H1 (cell line): ENCODE measurements around the gene PHACTR2. TPM values are rescaled to one million over a fixed set of nuclear protein-coding genes. Genes with fewer than 3 reads are reported as not detected.

Experiments
- CTCF ChIA-PET: fragments of 300-600 bp; sonication (Branson Sonifier 250); formaldehyde crosslinking; loops from one replicate; lab custom pipeline; 2021; ENCODE audit not compliant: partially characterized antibody; lab: Charles Lee
- POLR2A ChIA-PET: fragments of 300-600 bp; sonication (Branson Sonifier 250); formaldehyde crosslinking; loops from one replicate; lab custom pipeline; 2021; ENCODE audit warnings: inconsistent platforms; ENCODE audit not compliant: partially characterized antibody; lab: Charles Lee
- DNase-seq, 2 experiments: peaks; one replicate each; pipeline versions ENCODE4 v3.0.0 to v3.0.0-alpha.2; 2010 to 2022; ENCODE audit warnings: low spot score in 2 of 2, low read depth in 1 of 2, mixed read lengths in 1 of 2
- FAIRE-seq: peaks from 2 replicates; lab custom pipeline; 2011; peaks lifted over from hg19 to GRCh38; lab: Jason Lieb, UNC
- H2AFZ ChIP-seq: 2 replicates; pipeline ENCODE4 v1.8.1; 2012; ENCODE audit warnings: low read length, inconsistent platforms
- H2AK5ac ChIP-seq: 2 replicates; pipeline ENCODE4 v1.6.1; 2013; ENCODE audit warnings: low read depth, low read length
- H2BK120ac ChIP-seq: replicated peaks from 2 replicates; pipeline ENCODE3; 2013; ENCODE audit warnings: low read depth, low read length, inconsistent platforms
- H2BK12ac ChIP-seq: 2 replicates; pipeline ENCODE4 v1.6.1; 2013; ENCODE audit warnings: low read depth, low read length
- H2BK15ac ChIP-seq: 2 replicates; pipeline ENCODE4 v1.6.1; 2013; ENCODE audit warnings: low read length
- H2BK20ac ChIP-seq: 2 replicates; pipeline ENCODE4 v1.6.1; 2013; ENCODE audit warnings: low read length
- H2BK5ac ChIP-seq: 2 replicates; pipeline ENCODE4 v1.6.1; 2013; ENCODE audit warnings: low read depth, low read length
- H3K14ac ChIP-seq: 2 replicates; pipeline ENCODE4 v1.6.1; 2013; ENCODE audit warnings: inconsistent platforms; ENCODE audit not compliant: insufficient read length
- H3K18ac ChIP-seq: 2 replicates; pipeline ENCODE4 v1.6.1; 2013; ENCODE audit warnings: low read length; ENCODE audit errors: extremely low read depth
- H3K23ac ChIP-seq: 2 replicates; pipeline ENCODE4 v1.6.1; 2013; ENCODE audit warnings: inconsistent platforms; ENCODE audit not compliant: insufficient read length
- H3K23me2 ChIP-seq: 2 replicates; pipeline ENCODE4 v1.6.1; 2013; ENCODE audit warnings: low read depth, low read length
- H3K27ac ChIP-seq: 2 replicates; pipeline ENCODE4 v1.6.1; 2011; ENCODE audit warnings: low read depth, low read length, inconsistent platforms
- H3K27me3 ChIP-seq, 4 experiments: replicated peaks in 1 of 4; 1 replicate in 1 of 4; 2 replicates in 3 of 4; pipeline versions ENCODE4 v1.6.1 to v1.8.1; 2011 to 2013; ENCODE audit warnings: low read length in 3 of 4, mild to moderate bottlenecking in 3 of 4, inconsistent platforms in 2 of 4, mixed read lengths in 2 of 4, moderate library complexity in 1 of 4; ENCODE audit not compliant: control insufficient read depth in 3 of 4, insufficient read depth in 3 of 4; ENCODE audit errors: extremely low read depth in 1 of 4
- H3K36me3 ChIP-seq, 4 experiments: 2 replicates each; pipeline versions ENCODE4 v1.6.1 to v1.8.1; 2011 to 2013; ENCODE audit warnings: mild to moderate bottlenecking in 4 of 4, low read length in 3 of 4, moderate library complexity in 2 of 4, control low read depth in 1 of 4, inconsistent platforms in 1 of 4; ENCODE audit not compliant: insufficient read depth in 4 of 4, control insufficient read depth in 2 of 4
- H3K4ac ChIP-seq: replicated peaks from 2 replicates; pipeline ENCODE3; 2013; ENCODE audit warnings: low read length, low read depth, mixed read lengths, inconsistent platforms; ENCODE audit not compliant: insufficient read length
- H3K4me1 ChIP-seq, 4 experiments: replicated peaks in 1 of 4; 1 replicate in 1 of 4; 2 replicates in 3 of 4; pipeline versions ENCODE4 v1.6.1 to v1.8.1; 2011 to 2013; ENCODE audit warnings: low read length in 3 of 4, inconsistent platforms in 2 of 4, mixed read lengths in 1 of 4; ENCODE audit not compliant: insufficient read depth in 4 of 4, control insufficient read depth in 3 of 4
- H3K4me2 ChIP-seq, 2 experiments: 2 replicates each; pipeline versions ENCODE4 v1.6.1 to v1.8.1; 2011 to 2013; ENCODE audit warnings: low read depth in 2 of 2, low read length in 2 of 2, control low read depth in 1 of 2, inconsistent platforms in 1 of 2, mild to moderate bottlenecking in 1 of 2; ENCODE audit not compliant: insufficient read depth in 1 of 2
- H3K4me3 ChIP-seq, 4 experiments: fragments of 200-600, 300-600 bp in 1 of 4; sonication (generic), shearing (Covaris generic), sonication (Bioruptor Twin) in 1 of 4; 2 replicates each; pipeline versions ENCODE4 v1.5.1 to v1.8.1; 2011 to 2016; ENCODE audit warnings: low read length in 4 of 4, low read depth in 3 of 4, control low read depth in 2 of 4, inconsistent platforms in 2 of 4, mild to moderate bottlenecking in 2 of 4, mixed read lengths in 1 of 4, moderate library complexity in 1 of 4; ENCODE audit not compliant: insufficient read depth in 2 of 4; ENCODE audit errors: extremely low read depth in 1 of 4
- H3K56ac ChIP-seq: replicated peaks from 2 replicates; pipeline ENCODE3; 2013; ENCODE audit warnings: low read depth, mild to moderate bottlenecking, mixed read lengths, low read length, inconsistent platforms; ENCODE audit not compliant: insufficient read length
- H3K79me1 ChIP-seq: 2 replicates; pipeline ENCODE4 v1.6.1; 2013; ENCODE audit warnings: low read depth, low read length, control low read depth
- H3K79me2 ChIP-seq, 2 experiments: 2 replicates each; pipeline versions ENCODE4 v1.6.1 to v1.8.1; 2012 to 2013; ENCODE audit warnings: low read length in 2 of 2, mild to moderate bottlenecking in 2 of 2, inconsistent platforms in 1 of 2; ENCODE audit not compliant: insufficient read depth in 2 of 2, control insufficient read depth in 1 of 2
- H3K9ac ChIP-seq, 4 experiments: replicated peaks in 1 of 4; 1 replicate in 1 of 4; 2 replicates in 3 of 4; pipeline versions ENCODE4 v1.6.1 to v1.8.1; 2011 to 2013; ENCODE audit warnings: low read depth in 3 of 4, low read length in 3 of 4, control low read depth in 2 of 4, mild to moderate bottlenecking in 2 of 4, moderate library complexity in 2 of 4, inconsistent platforms in 1 of 4; ENCODE audit errors: extremely low read depth in 1 of 4
- H3K9me3 ChIP-seq, 2 experiments: 2 replicates each; pipeline versions ENCODE4 v1.6.1 to v1.8.1; 2012 to 2013; ENCODE audit warnings: mild to moderate bottlenecking in 2 of 2, moderate library complexity in 2 of 2, control low read depth in 1 of 2, inconsistent platforms in 1 of 2, low read depth in 1 of 2, low read length in 1 of 2, mixed read lengths in 1 of 2; ENCODE audit not compliant: insufficient read depth in 2 of 2
- H4K20me1 ChIP-seq, 2 experiments: replicated peaks in 1 of 2; 2 replicates each; pipeline versions ENCODE3 to v1.8.1; 2011 to 2013; ENCODE audit warnings: inconsistent platforms in 2 of 2, low read length in 2 of 2, mild to moderate bottlenecking in 1 of 2; ENCODE audit not compliant: insufficient read depth in 2 of 2, control insufficient read depth in 1 of 2
- H4K5ac ChIP-seq: 2 replicates; pipeline ENCODE4 v1.6.1; 2013; ENCODE audit warnings: low read length, low read depth, mixed read lengths, inconsistent platforms; ENCODE audit not compliant: insufficient read length
- H4K8ac ChIP-seq: 2 replicates; pipeline ENCODE4 v1.8.0; 2013; ENCODE audit warnings: mild to moderate bottlenecking, moderate library complexity, low read length, inconsistent platforms; ENCODE audit not compliant: insufficient read depth; ENCODE audit errors: extremely low read depth
- H4K91ac ChIP-seq: replicated peaks from 2 replicates; pipeline ENCODE3; 2013; ENCODE audit warnings: low read length, mixed read lengths, inconsistent platforms; ENCODE audit not compliant: insufficient read length
- CTCF ChIP-seq, 3 experiments: IDR thresholded peaks; 1 replicate in 2 of 3; 2 replicates in 1 of 3; pipeline versions ENCODE4 v1.5.1 to v1.6.1; 2011; ENCODE audit warnings: low read length in 3 of 3, mild to moderate bottlenecking in 3 of 3, inconsistent platforms in 2 of 3, low read depth in 1 of 3, moderate library complexity in 1 of 3; ENCODE audit not compliant: insufficient read depth in 1 of 3; ENCODE audit errors: control extremely low read depth in 1 of 3
- GTF2F1 ChIP-seq: IDR thresholded peaks from 2 replicates; pipeline ENCODE4 v1.6.1; 2012; ENCODE audit warnings: low read depth, low read length, improper control_type of control experiment, borderline replicate concordance
- MAFK ChIP-seq: IDR thresholded peaks from 2 replicates; pipeline ENCODE4 v1.6.1; 2012; ENCODE audit warnings: low read depth, mild to moderate bottlenecking, improper control_type of control experiment, low read length
- POLR2AphosphoS5 ChIP-seq: IDR thresholded peaks from 2 replicates; pipeline ENCODE4 v1.6.1; 2011; ENCODE audit warnings: low read depth, low read length
- RAD21 ChIP-seq, 2 experiments: IDR thresholded peaks in 1 of 2; conservative IDR thresholded peaks in 1 of 2; 2 replicates each; pipeline ENCODE4 v1.6.1; 2011; ENCODE audit warnings: low read depth in 2 of 2, low read length in 2 of 2, improper control_type of control experiment in 1 of 2, inconsistent platforms in 1 of 2, mild to moderate bottlenecking in 1 of 2, moderate library complexity in 1 of 2
- RBBP5 ChIP-seq: IDR thresholded peaks from 2 replicates; pipeline ENCODE4 v1.7.1; 2012; ENCODE audit warnings: low read depth, mild to moderate bottlenecking, inconsistent platforms, low read length, moderate library complexity, borderline replicate concordance
- WGBS, 2 experiments: shearing (Covaris generic) in 1 of 2; methylation state at CpG; one replicate each; pipeline versions ENCODE4 v1.1.6 to v1.1.7; 2013 to 2015; ENCODE audit warnings: low lambda C conversion rate in 2 of 2, mixed read lengths in 2 of 2, inconsistent platforms in 1 of 2, low coverage in 1 of 2, missing lambda C conversion rate in 1 of 2; ENCODE audit not compliant: insufficient replicate concordance in 2 of 2, insufficient coverage in 1 of 2, insufficient read length in 1 of 2; ENCODE audit errors: extremely low coverage in 1 of 2, missing lambda C conversion rate in 1 of 2; 5-methylcytosine and 5-hydroxymethylcytosine counted together
- polyA plus RNA-seq, 7 experiments: library from polyadenylated mRNA; depleted of rRNA in 3 of 7; stranded (reverse) in 5 of 7; unstranded in 2 of 7; fragments of >200 nt in 5 of 7; fragments of 200-250 nt in 2 of 7; gene quantifications; 1 replicate in 5 of 7; 2 replicates in 1 of 7; 4 replicates in 1 of 7; pipeline versions ENCODE4 v1.2.1 to v1.2.3, GENCODE V29; 2011 to 2013; ENCODE audit warnings: missing spikeins in 2 of 7, mixed read lengths in 2 of 7
- total RNA-seq: library from RNA; stranded (reverse); fragmentation: NEBNext Ultra II Directional; extraction: Animal tissue kit (Norgen Biotek cat#: 25700); gene quantifications from 2 replicates; pipeline ENCODE4 v1.2.1, GENCODE V29; 2021

The PHACTR2 gene
- total and polyA plus RNA-seq, 2 of the 8 experiments (the other 6 are each of a cell fraction or from before 2014, with no cell fraction given): 16.9 to 131 TPM

GRCh38 chr6:143698759-143699429, 21.1 kb downstream of the PHACTR2 start:
- Histone ChIP-seq H4K20me1 (no peaks in the 10 kb centered on the region), H3K36me3 (no peaks in the 10 kb centered on the region; a peak in 2 of 8 replicates), H2BK12ac (no peak overlapping the region), H3K4me2 (no peak overlapping the region), H2BK120ac (no peak overlapping the region), H3K4me3 (no peak overlapping the region), H2BK5ac (no peak overlapping the region; the same call in 1 of the 2 replicates), H3K56ac (no peak overlapping the region), H3K23me2 (no peaks in the 10 kb centered on the region; the same call in 1 of the 2 replicates), H4K5ac (no peak overlapping the region), H3K18ac (no peak overlapping the region), H3K4ac (no peak overlapping the region), H3K9me3 (0 out of 4 replicates have a peak, but pooled peaks cover 0 to 4% of the 10 kb centered on the region in 2 experiments), H3K79me2 (peaks cover 3 to 97% of the 10 kb centered on the region in 2 experiments; a peak in 3 of 4 replicates), H3K79me1 (peaks cover 3% of the 10 kb centered on the region; the same call in 1 of the 2 replicates), H3K14ac (no peak overlapping the region), H4K8ac (no peak overlapping the region), H2BK20ac (no peak overlapping the region), H2AK5ac (no peak overlapping the region), H3K27me3 (no peaks in the 10 kb centered on the region), H3K4me1 (peaks cover 0 to 11% (median 3%) of the 10 kb centered on the region in 4 experiments; a peak in 3 of 7 replicates), H3K9ac (no peak overlapping the region), H3K27ac (no peak overlapping the region; the same call in 1 of the 2 replicates), H4K91ac (no peak overlapping the region), H3K23ac (no peak overlapping the region), H2BK15ac (no peak overlapping the region), H2AFZ (no peak overlapping the region)
- ChIA-PET CTCF (interaction anchor here (1.0 to 3.0 kb wide), 11 partner anchors 9 to 243 kb away, joined by 3 to 13 read pairs (median 3); no protein-coding TSS in a partner anchor), POLR2A (interaction anchor here (1.2 kb wide), 1 partner anchor 44 kb away, joined by 4 read pairs; no protein-coding TSS in a partner anchor)
- DNase-seq (peak in 1 of 2 experiments; percentile 68), FAIRE-seq (peak; percentile 90)
- WGBS, 2 experiments: 88% methylated on average over 8 of the region's 8 CpGs; no CpG with 5 or more reads in 1 of the 2 experiments
- peak; percentile 47 to 75 (median 48) for TF ChIP-seq CTCF (IDR thresholded peaks at IDR 0.05; ENCODE audit: control extremely low read depth in 1 of 3, insufficient read depth in 1 of 3, low read depth in 1 of 3, low read length in 3 of 3)
- TF ChIP-seq GTF2F1: no peak
- peak; percentile 47 to 68 for TF ChIP-seq RAD21 (IDR thresholded peaks at IDR 0.05 in 1 of 2, conservative IDR thresholded peaks at IDR 0.05 in 1 of 2; ENCODE audit: low read depth in 2 of 2, low read length in 2 of 2)
- TF ChIP-seq POLR2AphosphoS5: no peak
- no peak for TF ChIP-seq RBBP5
- TF ChIP-seq MAFK: no peak
